HG03139 (cell line): ENCODE results near the gene CPA5.

Source experiments
- ATAC-seq: cut with Tn5 transposase; IDR thresholded peaks from one replicate; pipeline ENCODE4 v1.9.1; 2021; ENCODE audit not compliant: unreplicated experiment

CPA5 gene

DNA sequence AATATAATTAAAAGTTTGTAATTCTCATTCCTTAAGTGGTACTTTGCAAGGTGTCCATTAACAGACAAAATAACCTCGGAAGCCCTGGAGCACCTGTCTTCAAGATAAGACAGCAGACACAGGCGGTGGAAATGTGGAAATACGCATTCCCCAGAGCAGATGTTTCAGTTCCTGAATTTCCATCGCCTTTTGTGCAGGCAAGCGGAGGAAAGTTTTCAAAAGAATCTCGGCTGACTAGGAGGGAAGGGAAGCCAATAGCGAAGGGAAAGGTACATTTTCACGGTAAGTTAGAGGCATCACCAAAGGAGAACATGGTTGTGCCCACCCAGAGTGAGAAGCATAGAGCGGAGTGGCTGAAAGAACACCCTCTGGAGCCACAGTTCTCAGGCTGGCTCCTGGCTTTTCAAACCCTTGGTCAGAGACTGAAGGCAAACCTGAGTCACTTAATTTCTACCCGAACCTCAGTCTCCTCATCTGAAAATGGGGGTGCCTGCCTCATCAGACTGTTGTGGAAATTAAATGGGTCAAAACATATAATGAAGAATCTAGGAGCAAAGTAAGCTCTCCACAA is 49.3 kb downstream of the CPA5 start:
- ATAC-seq: no peak

DNA sequence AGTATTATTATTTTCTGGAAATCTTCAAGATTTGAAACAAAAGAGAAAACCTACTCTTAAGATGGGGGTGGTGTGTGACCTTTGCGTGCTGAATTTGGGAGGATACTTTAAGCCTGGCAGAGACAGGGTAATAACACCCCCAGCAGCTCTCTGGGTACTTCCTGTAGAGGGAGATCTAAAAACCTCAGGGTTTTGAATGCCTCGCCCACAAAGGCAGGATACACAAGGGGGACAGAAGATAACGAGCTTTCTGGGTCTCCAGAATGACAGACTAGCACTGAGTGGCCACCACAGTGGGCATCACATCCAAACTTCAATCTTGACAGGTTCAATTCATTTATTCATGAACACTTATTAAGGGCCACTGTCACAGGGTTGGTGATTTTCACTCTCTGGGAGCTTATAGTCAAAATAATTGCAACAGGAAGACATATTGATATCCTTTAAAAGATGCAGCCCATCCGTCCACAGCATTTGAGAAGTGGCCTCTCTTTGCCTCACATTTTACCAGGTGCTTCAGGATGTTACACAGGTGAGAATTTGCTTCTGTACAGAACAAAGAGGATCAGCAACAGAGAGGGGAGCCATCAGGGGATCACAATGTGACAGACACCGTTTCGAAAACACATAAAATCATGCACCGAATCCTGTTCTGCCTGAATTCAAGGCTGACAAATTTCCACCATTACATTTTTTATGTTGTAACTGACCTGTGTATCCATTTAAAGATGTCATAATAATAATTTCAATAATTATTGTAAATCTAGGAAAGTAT is 50.0 kb downstream of the CPA5 start:
- no peak for ATAC-seq

DNA sequence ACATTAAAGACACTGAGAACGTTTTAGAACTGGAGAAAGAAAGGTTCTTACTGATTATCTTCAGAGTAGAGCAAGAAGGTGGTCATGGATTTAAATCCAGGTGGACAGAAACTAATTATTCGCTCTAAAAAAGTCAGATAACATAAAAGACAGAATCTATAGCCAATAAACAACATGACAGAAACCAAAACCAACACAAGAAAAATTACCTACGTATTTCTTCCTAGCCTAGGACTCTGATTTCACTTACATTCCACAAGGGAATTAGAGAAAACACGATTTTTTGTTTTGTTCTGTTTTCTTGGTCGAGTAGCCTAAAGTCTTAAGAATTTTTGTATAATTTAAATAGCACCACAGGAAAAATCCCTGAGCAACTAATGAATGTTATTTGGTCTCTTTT is 50.8 kb downstream of the CPA5 start:
- no peak for ATAC-seq

DNA sequence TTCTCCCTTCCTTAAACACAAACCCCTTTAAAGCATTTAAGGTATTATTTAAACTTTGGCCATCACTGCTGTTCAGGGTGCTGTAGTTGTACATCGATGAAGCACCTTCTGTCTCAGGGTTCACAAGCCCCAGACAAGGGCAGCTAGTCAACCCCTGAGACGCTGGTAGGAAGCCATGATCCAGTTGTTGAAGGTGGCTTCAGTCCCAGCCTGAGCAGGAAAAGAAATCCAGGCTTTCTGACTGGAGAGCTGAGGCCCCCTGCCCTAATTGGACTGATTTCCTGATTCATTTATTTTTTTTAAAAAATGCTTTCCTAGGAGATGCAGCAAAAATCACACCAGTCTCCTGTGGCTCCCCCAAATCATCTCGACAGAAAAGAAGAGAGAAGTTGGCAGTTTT is 51.5 kb downstream of the CPA5 start:
- no peak for ATAC-seq

DNA sequence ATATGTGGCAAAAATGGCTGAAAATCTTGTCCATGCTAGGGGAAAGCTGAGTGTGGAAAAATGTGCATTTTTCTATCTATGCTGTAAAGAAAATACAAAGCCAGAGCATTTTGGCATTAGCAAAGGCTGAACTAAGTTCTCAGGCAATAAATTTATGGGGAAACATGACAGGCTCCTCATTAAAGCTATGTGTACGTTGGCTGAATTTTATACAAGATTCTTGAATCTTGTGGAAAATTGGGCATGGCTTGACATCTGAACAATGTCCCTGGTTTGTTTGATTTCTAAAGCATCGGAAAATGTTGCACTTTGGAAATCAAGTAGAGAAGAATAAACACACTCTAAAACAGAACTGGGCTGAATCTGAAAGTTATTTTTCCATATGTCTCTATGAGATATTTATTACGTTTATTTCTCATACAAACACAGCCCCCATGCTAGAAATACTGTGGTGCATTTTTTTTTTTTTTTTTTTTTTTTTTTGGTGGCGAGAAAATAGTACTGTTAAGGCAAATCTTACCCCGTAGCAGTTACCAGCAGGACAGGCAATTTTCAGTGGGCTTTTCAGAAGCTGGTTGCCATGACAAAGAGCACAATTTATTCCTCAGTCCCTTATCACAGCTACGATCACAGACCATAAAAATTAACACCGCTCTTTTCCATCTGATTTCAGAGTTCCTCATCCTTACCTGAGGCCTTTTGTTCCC is 52.6 kb downstream of the CPA5 start:
- no peak for ATAC-seq

DNA sequence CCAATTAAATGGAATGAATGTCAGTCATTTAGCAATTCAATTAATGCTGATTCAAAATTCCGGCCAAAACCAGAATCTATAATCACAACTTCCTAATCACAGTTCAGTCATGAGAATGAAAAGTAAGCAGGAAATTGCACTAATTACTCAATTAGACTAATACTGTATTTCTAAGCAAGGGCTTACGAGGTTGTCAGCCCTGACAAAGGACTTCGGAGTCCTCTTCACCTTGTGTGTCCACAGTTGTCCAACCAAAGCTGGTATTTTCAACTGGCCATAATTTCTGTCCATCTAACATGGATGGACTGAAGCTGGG is 53.1 kb downstream of the CPA5 start:
- no peak for ATAC-seq

DNA sequence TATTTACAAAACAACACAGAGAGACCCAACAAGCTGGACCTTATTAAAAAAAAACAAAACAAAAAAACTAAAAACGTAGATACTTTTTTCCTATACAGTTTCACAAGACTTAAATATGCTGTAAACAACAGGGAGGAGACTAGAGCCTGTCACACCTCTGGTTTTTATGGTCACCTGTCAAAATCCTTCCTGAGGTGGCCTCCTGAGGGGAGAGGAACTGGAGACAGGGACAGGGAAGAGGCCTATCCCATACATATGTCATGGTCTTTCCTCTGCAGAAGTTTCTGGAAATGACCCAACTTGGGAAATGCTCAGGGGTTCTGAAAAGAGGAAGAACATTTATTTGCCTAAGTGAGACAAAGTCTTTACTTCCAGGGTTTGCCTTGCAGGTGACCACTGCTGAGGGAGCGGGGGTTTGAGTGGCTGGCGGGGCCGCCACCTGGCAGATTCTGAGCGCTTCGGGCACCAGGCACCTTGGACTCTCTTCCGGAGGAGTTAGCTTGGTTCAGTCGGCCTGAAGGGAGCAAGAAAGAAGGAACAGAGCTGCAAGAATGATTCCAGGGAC is 54.0 kb downstream of the CPA5 start:
- no peak for ATAC-seq

DNA sequence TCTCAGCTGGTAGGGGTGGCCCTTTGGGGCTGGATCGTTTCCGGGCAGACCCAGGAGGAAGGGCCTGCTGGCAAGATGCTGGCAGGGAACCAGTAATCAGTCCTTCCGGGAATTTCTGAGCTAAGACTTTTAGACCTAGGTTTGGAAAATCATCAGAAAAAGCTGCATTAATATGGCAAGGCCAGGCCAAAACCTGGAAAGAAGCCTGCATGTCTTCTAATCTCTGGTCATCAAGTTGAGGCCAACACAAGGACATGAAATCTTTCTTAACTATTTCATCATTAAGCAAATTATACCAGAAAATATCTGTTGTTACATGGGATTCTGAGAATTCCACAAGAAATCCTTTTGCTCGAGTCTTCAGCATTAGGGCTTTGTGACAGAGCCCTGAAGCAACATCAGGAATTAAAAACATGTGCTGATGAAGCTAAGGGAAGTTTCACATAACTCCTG is 55.5 kb downstream of the CPA5 start:
- ATAC-seq: no peak

DNA sequence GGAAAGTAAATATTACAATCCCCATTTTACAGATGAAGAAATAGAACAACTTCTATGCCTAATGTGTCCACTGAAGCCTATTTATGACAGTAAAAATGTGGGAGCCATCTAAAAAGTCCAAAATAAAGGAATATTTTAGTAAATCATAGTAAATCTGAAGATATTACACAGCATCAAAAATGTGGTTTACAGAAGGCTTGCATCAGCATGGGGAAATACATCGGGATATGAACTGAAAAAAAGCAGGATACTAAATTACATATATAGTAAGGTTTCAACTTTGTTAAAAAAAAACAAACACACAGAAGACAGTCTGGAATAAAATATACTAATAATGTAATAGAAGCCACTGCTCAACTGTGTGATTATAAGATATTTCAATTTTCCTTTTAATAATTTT is 56.5 kb downstream of the CPA5 start:
- ATAC-seq: no peak

DNA sequence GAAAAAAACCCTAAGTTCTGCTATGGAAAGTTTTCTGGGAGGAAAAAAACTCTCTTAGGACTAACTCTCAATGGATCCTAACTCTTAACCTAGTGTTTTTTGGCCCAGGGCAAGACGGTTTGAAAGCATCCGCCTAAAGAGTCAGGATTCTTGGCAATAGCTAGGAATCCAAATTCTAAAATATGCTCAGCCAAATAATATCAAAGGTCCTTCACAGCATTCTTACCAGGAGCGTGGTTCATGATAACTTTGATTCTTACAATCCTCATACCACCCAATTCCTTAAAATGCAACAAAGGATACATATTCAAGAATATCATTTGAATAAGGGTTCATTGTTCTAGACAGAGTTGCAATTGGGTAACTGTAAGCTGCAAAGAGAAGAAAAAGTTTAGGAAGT is 57.0 kb downstream of the CPA5 start:
- ATAC-seq: no peak

DNA sequence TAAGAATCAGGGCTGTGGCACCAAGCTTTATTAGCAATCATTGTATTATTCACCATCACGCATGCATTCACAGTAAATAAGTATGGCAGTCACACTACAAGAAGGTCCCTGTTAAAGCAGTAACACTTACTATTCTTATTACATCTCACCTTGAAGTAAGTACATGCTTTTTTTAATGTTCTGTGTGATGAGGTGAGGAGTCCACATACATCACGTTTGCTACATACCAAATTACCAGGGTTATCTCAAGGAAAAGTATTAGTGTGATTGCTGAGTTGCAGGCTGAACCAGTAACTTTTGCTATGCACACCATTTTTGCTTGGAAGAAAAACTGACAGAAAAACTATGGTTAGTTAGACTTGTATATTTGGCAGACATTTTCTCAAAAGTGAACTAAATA is 60.4 kb downstream of the CPA5 start:
- ATAC-seq: no peak

DNA sequence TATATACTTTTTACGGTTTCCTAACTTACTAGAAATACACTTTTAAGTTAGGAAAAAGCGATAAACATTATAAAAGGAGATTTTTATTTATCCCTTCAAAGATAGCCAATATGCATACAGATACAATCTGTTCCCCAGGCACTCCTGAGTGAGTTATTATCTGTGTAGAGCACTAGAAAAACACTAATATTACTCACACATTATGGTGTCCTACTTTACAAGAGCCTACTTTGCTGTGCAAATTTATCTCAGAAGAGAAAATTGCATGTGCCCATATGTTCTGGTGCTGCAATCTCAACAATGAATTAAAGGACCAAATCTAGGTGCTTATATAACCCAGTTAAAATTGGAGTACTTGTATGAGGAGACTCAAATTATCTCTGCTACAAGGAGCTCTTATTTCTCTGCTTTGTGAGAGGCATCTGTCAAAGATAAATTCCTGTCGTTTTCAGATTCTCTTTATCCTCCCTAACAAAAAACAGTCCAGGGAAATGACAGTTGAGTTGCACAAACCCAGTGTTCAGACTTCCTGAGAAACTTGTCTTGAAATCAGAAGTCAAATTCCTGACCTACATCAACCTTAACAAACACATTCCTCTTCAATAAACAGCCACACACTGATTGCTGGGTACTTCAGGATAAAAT is 64.6 kb downstream of the CPA5 start:
- ATAC-seq: no peak

DNA sequence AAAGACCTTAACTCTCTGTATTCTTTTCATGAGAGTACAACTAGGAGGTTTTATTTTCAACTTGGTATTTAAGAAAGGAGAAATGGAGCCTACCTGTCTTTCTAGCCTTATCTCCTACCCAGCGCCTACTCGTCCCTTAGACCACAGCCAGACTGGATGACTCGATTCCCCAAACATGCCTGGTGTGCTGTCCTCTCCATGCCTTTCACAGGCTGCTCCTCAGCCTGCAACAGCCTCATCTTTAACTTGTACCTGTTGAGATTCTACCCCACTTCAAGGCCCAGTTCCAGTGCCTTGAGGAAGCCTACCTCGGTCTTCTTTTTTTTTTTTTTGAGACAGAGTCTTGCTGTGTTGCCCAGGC is 65.1 kb downstream of the CPA5 start:
- no peak for ATAC-seq

DNA sequence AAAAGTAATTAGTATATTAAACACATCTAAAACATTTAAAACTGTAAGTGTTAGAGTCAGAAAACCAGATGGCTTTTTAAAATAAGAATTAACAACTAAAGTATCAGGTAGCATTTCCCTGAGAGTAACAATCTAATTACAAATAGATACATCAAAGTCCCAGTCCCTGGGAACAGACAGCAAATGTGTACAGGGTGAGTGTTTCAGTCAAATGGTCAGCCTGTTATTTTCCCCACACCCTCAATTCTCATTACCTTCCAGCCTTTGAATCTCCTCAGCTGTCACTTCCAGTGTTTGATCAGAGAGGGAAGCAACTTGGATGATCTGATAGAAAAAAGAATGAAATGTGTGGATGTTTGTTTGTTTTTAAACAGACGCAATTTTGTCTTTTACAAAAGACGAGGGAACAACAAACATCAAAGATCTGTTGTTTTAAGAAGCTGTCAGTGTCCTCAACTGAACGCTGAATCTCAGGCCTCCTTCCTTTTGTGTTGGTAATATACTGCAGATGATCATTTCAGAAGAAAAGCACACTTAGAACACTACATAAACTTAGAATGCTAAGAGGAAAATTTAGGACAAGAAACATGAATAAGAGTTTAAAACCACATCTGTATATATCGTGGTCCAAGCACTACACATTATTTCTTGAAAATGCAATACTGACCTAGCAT is 66.4 kb downstream of the CPA5 start:
- ATAC-seq: no peak

DNA sequence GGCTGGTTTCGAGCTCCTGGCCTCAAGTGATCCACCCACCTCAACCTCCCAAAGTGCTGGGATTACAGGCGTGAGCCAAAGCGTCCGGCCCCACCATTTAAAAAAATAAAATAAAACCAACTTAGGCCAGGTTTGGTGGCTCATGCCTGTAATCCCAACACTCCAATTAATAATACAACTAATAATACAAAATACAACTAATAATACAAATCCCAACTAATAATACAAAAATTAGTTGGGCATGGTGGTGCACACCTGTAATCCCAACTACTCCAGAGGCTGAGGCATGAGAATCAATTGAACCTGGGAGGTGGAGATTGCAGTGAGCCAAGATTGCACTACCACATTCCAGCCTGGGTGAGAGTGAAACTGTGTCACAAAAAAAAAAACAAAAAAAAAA is 68.6 kb downstream of the CPA5 start:
- ATAC-seq: no peak

DNA sequence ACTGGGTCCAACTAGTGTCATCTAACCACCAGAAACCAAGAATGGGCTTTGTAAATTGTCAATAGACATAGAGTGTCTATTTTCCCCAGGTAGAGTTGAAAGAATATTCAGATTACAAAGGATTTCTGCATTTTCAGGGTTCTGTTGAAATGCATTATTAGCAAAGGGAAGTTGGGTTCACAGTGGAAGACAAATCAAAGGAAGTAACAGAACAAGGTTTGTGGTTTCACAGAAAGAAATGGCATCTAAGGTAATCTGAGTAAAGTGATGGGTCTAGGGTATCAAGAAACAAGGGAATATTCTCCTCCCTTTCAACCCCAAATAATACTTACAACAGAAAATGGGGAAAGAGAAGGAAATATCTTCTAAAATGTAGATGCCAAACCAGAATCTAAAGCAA is 70.4 kb downstream of the CPA5 start:
- no peak for ATAC-seq

DNA sequence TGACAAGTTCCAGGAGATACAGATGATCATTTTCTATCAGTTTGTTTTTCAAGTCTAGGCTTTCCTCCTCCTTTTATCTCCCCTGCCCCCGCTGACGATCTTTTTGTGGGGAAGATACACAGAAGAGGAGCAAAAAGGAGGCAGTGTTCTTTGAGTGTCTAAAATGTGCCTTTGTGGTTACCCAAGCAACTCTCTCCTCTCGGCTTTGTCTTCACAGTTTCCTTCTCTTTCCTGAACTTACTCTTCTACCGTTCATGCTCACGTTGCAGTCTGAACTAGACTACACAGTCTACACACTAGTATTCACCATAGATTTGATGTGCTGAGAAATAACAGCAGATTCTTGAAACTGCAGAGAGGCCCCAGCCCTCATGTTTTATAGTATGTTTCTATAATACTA is 72.6 kb downstream of the CPA5 start:
- ATAC-seq: no peak

DNA sequence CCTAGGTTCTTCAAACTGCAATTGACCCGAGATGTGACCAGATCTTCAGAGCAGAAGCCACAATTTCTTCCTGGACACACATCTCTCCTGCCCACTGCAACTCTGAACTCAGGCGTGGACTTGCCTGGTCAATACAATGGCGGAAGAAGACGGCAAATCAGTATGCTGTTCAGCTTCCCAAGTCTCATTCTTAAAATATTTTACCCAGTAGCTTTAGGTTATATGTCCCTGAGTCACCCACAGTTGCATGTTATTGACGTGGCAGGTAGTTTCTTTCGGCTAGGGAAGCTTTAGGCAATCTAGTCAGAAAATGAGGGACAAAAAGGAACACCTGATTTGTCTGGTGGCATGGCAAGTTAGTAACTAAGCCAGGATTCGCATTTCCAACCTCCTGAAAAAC is 73.7 kb downstream of the CPA5 start:
- no peak for ATAC-seq
